NCI-H2196 treated with DMSO at 0.1 percent for 48 hours (cell line): Measurements from ENCODE around the gene CD9.
"Not testable (repeated sequence)": the region's sequence is repeated elsewhere in the genome, so short reads cannot be mapped to it uniquely, and the experiment has no call there.

Experiments used
- DNase-seq: peaks from one replicate; lab custom pipeline; 2025; ENCODE audit not compliant: unreplicated experiment; lab: John Stamatoyannopoulos, UW

CD9 gene

DNA sequence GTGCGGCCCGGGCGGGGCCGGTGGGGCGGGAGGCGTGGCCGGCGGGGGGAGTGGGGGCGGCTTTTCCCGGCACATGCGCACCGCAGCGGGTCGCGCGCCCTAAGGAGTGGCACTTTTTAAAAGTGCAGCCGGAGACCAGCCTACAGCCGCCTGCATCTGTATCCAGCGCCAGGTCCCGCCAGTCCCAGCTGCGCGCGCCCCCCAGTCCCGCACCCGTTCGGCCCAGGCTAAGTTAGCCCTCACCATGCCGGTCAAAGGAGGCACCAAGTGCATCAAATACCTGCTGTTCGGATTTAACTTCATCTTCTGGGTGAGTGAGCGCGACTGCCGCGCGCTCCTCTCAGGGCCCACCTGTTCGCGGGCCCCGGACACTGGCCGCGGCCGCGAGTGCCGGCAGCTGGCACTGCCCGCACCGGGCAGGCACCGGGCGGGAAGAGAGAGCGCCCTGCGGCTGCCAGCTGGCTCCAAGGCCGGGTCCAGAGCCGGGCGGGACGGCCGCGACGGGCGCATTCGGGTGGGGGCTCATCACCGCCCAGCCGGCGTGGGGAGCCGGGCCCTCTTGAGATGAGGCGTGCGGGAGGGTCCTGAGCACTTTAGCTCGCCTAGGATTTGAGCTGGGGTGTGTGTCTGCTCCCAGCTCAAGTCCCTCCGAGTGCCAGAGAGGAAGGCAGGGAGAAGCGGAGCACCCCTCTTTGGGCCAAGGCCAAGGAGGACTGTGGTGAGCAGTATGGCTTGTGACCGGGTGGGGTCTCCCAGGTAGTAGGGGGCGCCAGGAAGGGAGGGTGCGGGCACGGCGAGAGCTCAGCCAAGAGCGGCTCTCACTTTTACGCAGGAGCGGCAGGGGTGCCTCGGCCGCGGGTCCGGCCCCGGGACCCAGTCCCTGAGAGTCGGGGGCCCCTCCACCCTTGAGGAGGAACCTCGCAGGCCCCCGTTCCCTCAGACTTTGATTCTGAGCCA is at the start of gene CD9:
Gene CD9, plus strand, starts transcription at position 145 of the 957 bp plus-strand sequence. Its CDS starts 100 bp downstream, at position 245.
- no peak for DNase-seq

DNA sequence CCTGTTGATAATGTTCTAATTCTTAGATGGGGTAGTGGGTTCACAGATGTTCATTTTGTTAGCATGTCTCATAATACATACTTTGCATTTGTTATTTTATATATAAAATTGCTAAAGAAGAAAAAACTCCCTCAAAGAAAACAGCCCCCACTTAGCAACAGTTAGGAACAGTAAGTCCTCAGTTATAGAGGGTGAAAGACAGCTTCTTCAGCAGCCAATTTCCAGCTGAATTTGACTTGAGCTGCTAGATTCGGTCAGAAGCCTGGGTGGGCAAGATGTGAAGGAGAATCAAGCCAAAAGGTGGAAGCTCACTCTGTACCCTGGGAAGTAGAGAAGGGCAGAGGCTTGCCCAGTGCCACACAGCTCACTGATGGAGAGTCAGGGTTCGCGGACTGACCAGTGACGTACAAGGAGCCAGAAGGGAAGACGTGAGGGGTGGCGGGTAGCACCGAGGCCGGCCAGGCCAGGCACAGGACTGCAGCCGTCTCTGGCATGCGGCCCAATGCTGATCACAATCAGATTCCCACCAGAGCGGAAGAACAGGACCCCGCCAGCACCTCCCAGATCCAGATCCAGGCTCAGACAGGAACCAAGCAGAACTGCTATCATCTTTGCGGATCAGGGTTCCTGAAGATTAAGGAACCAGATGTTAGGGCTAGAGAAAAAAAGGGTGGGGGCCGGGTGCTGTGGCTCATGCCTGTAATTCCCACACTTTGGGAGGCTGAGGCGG is 45.3 kb upstream of the CD9 start:
- DNase-seq: no peak

- DNase-seq: no peak
Measured at GRCh38 chr12:6157482-6157881, 42.7 kb upstream of the CD9 start.

DNA sequence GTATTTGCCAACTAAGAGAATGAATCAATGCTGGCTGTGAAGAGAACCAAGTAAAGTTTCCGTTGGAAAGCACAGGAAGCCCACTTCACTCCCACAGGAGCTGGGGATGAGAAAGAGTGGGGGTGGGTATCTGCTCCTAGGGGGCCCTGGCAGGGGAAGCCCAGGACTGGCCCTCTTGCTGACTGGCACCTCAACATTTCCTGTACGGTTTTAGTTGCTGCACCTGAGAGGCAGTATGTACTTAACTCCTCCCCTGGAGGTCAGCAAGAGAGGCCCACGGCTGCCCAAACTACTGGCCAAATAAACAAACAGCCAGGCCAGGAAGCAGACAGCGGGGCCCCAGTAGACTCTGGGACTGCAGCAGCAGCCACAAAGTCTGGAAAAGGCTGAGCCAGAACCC is 41.9 kb upstream of the CD9 start:
- DNase-seq: no peak

DNA sequence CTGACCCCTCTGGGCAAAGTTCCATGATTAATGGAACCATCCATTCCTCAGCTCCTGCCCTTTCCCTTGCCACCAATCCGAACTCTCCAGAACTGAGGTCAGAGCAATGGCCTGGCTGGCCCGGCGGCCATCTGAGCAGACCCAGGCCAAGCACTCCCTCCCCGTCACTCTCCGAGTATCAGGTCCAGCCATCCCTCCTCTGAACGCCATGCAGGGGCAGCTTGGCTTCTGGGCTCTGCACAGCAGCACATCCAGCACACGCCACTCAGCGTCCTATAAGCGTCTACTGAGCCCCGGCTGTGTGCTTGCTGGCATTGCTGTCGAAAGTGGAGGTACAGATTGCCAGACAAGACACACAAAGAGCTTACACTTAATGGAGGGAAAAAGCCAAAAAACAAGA is 41.5 kb upstream of the CD9 start:
- no peak for DNase-seq

- not testable (repeated sequence) for DNase-seq
Measured at GRCh38 chr12:6159166-6160011, 40.8 kb upstream of the CD9 start.

GRCh38 chr12:6160049-6160649 is 40.1 kb upstream of the CD9 start:
- not testable (repeated sequence) for DNase-seq

GRCh38 chr12:6161124-6161882 is 38.9 kb upstream of the CD9 start:
- DNase-seq: no peak

DNA sequence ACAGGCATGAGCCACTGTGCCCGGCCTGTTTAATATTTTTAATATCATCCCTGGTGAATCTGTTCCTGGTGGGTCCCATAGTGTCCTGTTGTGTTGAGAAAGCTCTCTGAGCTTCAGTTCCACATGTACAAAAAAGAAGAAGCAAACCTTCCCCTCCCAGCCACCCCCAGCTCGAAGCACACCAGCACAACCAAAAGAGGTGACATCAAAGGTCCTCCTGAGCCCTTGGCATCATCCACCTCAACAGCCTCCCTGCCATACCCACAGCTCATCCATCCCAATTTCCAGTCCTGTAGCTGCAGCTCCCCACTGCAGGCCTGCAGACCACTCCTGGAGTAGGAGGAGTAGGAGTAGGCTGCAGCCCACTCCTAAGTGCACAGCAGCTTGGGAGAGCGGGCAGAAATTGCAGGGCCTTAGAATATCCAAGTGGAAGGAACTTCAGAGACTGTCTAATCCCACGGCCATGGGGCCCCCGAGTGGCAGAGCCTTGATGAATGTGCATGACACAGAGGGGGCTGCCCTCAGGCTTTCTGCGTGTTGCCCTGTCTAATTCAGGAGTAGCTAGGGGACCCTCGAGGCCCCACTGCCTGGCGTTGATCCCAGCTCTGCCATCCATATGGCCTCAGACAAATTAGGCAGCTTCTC is 36.7 kb upstream of the CD9 start:
- no peak for DNase-seq

DNA sequence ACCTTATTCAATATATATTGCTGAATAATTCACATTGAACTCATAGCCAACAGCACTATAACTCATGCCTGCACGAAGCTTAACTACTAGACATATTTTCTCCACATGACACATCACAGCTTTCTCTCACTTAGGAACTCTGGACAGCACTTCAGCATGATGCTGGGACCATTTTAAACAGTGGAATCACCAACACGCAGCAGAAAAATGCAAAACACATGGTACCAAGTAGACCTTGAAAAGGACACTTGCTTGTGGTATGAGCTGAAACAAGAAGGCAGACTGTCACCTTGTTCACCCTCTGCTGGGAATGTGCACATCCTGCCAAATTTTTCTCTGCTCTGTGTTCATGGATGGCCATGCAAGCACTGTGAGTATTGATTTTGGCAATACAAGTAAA is 34.8 kb upstream of the CD9 start:
- no peak for DNase-seq

GRCh38 chr12:6166808-6167207 is 33.4 kb upstream of the CD9 start:
- no peak for DNase-seq

GRCh38 chr12:6167327-6168280 is 32.6 kb upstream of the CD9 start:
- DNase-seq: no peak

- no peak for DNase-seq
Measured at GRCh38 chr12:6171409-6172015, 28.7 kb upstream of the CD9 start.

DNA sequence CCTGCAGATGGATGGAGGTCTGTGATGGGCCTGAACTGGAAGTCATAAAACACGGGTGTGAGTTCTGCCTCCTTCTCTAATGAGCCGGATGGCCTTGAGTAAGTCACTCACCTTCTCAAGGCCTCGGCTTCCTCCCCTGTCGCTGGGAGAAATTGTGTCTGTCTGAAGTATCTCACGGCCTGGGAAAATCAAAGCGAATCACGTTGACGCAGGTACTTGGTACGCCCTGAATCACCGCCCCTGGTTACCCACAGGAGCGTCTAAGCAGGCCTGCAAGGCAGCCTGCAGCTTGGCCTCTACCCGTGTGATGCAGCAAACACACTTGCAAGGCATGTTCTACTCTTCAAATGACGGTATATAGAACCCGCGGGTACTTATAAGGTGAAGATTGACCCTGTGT is 28.1 kb upstream of the CD9 start:
- no peak for DNase-seq

GRCh38 chr12:6172862-6173261 is 27.3 kb upstream of the CD9 start:
- no peak for DNase-seq

DNA sequence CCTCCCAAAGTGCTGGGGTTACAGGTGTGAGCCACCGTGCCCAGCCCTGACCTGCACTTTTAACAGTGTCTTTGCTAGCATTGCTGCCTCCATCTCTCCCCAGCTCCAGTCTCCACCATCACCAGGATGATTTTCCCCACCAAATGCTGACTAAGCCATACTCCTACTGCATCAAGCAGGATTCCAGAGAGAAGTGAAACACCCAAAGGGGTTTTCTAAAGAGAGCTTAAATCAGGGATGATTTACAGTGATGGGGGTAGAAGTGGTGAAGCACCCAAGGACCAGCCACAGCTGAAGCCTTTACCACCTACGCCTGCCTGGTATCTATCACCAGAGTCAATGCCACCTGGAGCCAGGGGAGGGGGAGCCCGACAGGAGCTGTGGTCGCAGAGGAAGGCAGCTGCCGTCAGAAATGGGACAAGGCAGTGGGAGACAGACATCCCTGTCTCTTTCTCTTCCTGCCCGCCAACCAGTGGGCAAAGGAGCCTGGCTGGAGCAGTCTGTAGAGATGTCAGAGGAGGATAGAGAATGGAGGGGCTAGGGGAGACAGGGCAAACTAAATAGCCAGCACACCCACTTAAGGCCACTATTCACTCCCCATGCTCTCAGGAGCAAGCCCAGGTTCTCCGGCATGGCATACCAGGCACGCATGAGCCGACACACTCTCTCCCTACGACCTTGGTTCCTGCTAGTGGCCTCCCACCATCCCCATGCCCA is 22.4 kb upstream of the CD9 start:
- DNase-seq: no peak

DNA sequence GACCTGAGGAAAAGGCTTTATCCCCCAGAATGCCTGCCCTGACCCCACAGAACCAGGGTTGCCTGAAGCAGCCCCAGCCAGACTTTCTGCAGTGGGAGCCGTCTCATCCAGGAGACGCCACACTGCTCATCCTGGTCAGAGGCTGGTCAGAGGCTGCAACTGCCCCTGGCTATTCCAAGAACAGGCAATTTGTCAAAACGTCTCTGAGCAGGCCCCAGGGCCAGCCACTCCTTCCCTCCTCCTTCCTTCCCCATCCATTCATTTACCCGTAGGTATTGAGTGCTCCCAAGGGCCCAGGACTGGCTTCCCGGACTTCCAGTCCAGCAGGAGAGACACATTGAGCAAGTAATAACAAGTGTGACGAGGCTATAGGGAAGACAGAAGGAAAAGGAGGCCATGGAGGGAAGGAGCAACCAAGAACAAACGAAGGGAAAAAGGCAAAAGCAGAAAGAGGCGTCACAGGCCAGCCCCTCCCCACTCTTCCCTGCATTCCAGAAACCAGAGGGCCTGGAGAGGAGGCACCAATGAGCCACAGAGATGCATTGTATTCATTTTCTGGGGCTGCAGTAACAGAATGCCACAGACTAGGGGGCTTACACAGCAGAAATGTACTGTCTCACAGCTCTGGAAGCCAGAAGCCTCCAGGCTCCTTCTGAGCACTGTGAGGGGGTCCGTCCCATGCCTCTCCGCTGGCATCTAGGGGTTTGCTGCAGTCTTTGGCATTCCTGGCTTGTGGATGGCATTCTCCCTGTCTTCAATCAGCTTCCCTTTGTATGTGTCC is 21.0 kb upstream of the CD9 start:
- DNase-seq: no peak
